BJ (cell line): Measurements from ENCODE around the gene IFRD2. TPM values are rescaled to one million over a fixed set of nuclear protein-coding genes. Genes with fewer than 3 reads are reported as not detected.

Experiments used
- CTCF ChIA-PET: fragments of 350-600 bp; formaldehyde crosslinking; extraction: SDS; loops from one replicate; lab custom pipeline; 2021; ENCODE audit warnings: antibody characterized with exemption, inconsistent platforms; lab: Yijun Ruan, JAX
- POLR2A ChIA-PET: fragments of 300-600 bp; sonication (Branson Sonifier 250); formaldehyde crosslinking; extraction: SDS; loops from one replicate; lab custom pipeline; 2021; ENCODE audit warnings: antibody characterized with exemption; lab: Charles Lee
- DNase-seq: peaks from one replicate; pipeline ENCODE4 v3.0.0-alpha.2; 2011; ENCODE audit warnings: low read depth
- H3K27me3 ChIP-seq: 2 replicates; pipeline ENCODE4 v1.6.0; 2011; ENCODE audit warnings: low read length; ENCODE audit not compliant: control insufficient read depth, insufficient read depth
- H3K36me3 ChIP-seq: 2 replicates; pipeline ENCODE4 v1.5.1; 2011; ENCODE audit warnings: low read length; ENCODE audit not compliant: control insufficient read depth, insufficient read depth
- H3K4me3 ChIP-seq: 2 replicates; pipeline ENCODE4 v1.5.1; 2011; ENCODE audit warnings: low read depth, mild to moderate bottlenecking, control low read depth, low read length
- CTCF ChIP-seq: IDR thresholded peaks from 2 replicates; pipeline ENCODE4 v1.5.1; 2011; ENCODE audit warnings: low read depth, mild to moderate bottlenecking, control low read depth, inconsistent platforms, low read length, moderate library complexity; ENCODE audit not compliant: insufficient read depth
- polyA plus RNA-seq: library from polyadenylated mRNA; depleted of rRNA; stranded (reverse); fragments of >200 nt; gene quantifications from 2 replicates; pipeline ENCODE4 v1.2.3, GENCODE V29; 2011

The IFRD2 gene
- polyA plus RNA-seq, 1 experiment, result 56.7 TPM

GRCh38 chr3:50266836-50267235 is 25.4 kb downstream of the IFRD2 start:
- Histone ChIP-seq H3K27me3 (no peaks in the 10 kb centered on the region), H3K36me3 (no peaks in the 10 kb centered on the region; the same call in 1 of the 2 replicates), H3K4me3 (peak overlapping the region; percentile 59)
- POLR2A ChIA-PET, result interaction anchor here (0.5 to 1.2 kb wide), 3 partner anchors 13 to 31 kb away, joined by 3 to 6 read pairs (median 6); no protein-coding TSS in a partner anchor
- no peak for TF ChIP-seq CTCF
- CTCF ChIA-PET, result interaction anchor here (0.8 to 3.1 kb wide), 8 partner anchors 10 to 146 kb away, joined by 3 to 23 read pairs (median 6); no protein-coding TSS in a partner anchor
- no peak for DNase-seq

- H3K4me3 ChIP-seq, result no peak overlapping the region
- no peak for TF ChIP-seq CTCF
- CTCF ChIA-PET, result interaction anchor here (1.4 to 3.1 kb wide), 5 partner anchors 19 to 79 kb away, joined by 3 to 23 read pairs (median 8); partner anchors contain the start of gene ZMYND10
- H3K36me3 ChIP-seq, result no peaks in the 10 kb centered on the region; the same call in 1 of the 2 replicates
- no peak for DNase-seq
- no peaks in the 10 kb centered on the region for H3K27me3 ChIP-seq
- POLR2A ChIA-PET, result interaction anchor here (0.6 kb wide), 2 partner anchors 8 to 13 kb away, joined by 3 to 6 read pairs; no protein-coding TSS in a partner anchor
Observed at GRCh38 chr3:50266017-50266416, 26.2 kb downstream of the IFRD2 start.

- TF ChIP-seq CTCF, result no peak
- ChIA-PET CTCF (interaction anchor here (1.4 to 3.1 kb wide), 7 partner anchors 10 to 80 kb away, joined by 3 to 23 read pairs (median 7); partner anchors contain the start of gene ZMYND10), POLR2A (no interaction called here)
- DNase-seq, result no peak
- Histone ChIP-seq H3K27me3 (no peaks in the 10 kb centered on the region), H3K36me3 (no peaks in the 10 kb centered on the region; the same call in 1 of the 2 replicates), H3K4me3 (no peak overlapping the region)
Observed at GRCh38 chr3:50265571-50265970, 26.7 kb downstream of the IFRD2 start.

- Histone ChIP-seq H3K27me3 (no peaks in the 10 kb centered on the region), H3K4me3 (no peak overlapping the region), H3K36me3 (no peaks in the 10 kb centered on the region)
- TF ChIP-seq CTCF, result no peak
- POLR2A ChIA-PET, result interaction anchor here (0.5 to 1.1 kb wide), 7 partner anchors 13 to 321 kb away, joined by 3 to 7 read pairs (median 5); partner anchors contain the start of gene GNAI2
- CTCF ChIA-PET, result interaction anchor here (0.8 to 3.1 kb wide), 9 partner anchors 9 to 80 kb away, joined by 3 to 17 read pairs (median 6); partner anchors contain the start of gene ZMYND10
- no peak for DNase-seq
Observed at GRCh38 chr3:50264964-50265485, 27.2 kb downstream of the IFRD2 start.

GRCh38 chr3:50264383-50264963 is 27.8 kb downstream of the IFRD2 start:
- 0 out of 2 replicates have a peak, but pooled peaks cover 1% of the 10 kb centered on the region for H3K36me3 ChIP-seq
- no peak; the same call in 1 of the 2 replicates for TF ChIP-seq CTCF
- no peaks in the 10 kb centered on the region for H3K27me3 ChIP-seq
- CTCF ChIA-PET, result interaction anchor here (0.7 to 3.1 kb wide), 10 partner anchors 8 to 81 kb away, joined by 3 to 17 read pairs (median 6); partner anchors contain the start of gene ZMYND10
- DNase-seq, result peak; percentile 89
- no peak overlapping the region for H3K4me3 ChIP-seq
- POLR2A ChIA-PET, result interaction anchor here (0.5 to 1.1 kb wide), 8 partner anchors 13 to 322 kb away, joined by 3 to 15 read pairs (median 5); partner anchors contain the start of gene GNAI2
